Stimulated activated CD4-positive, alpha-beta T cell treated with anti-CD3 and anti-CD28 coated beads, Interleukin-2, amount 100 ng/mL, for 24 hours (primary cell): ENCODE results near the gene TBX1.

Experiments
- DNase-seq, 2 donors: peaks; one replicate each; pipeline ENCODE4 v3.0.0-alpha.2; 2020

The TBX1 gene

GRCh38 chr22:19816372-19817119, 56.0 kb downstream of the TBX1 start:
- no peak for DNase-seq
